ENCODE results near the gene THOP1. TPM values are rescaled to one million over a fixed set of nuclear protein-coding genes. Genes with fewer than 3 reads are reported as not detected.
A peak's percentile ranks its signal among the peaks of the same experiment; 100 is the strongest.
"Not testable (repeated sequence)": the region's sequence is repeated elsewhere in the genome, so short reads cannot be mapped to it uniquely, and the experiment has no call there.

Gene THOP1
- total RNA-seq, 1 experiment from 2014 or later: 88.2 TPM

DNA sequence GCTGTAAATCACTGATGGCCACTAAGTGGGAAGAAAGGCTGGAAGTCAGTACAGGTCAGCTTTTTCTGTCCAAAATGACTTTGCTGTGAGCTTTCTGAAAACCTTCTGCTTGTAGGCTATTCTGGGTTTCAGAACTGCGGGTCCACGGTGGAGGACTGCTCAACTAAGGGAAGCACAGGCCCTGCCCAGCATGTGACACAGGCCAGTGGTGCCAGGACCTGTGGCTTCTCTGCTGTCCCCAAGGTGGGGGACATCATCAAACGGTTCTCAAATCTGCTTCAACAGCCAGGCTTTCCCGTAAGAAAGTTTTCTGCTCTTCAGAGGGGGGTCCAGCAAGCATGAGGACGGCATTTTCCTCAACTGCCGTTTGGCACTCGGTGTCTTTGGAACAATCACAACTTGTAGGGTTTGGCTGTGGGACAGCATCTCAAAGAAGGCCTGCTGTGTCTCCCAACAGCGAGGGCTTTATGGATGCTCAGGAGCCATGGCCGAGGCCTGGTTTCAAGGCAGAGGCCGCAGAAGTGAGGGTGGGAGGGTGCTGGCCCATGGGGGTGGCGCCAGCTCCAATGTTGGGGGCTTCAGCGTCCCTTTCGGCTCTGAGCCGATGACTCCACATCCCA is 6.1 kb upstream of the THOP1 start:
- no peak for DNase-seq (ENCODE audit: extremely low read depth, low read depth)

DNA sequence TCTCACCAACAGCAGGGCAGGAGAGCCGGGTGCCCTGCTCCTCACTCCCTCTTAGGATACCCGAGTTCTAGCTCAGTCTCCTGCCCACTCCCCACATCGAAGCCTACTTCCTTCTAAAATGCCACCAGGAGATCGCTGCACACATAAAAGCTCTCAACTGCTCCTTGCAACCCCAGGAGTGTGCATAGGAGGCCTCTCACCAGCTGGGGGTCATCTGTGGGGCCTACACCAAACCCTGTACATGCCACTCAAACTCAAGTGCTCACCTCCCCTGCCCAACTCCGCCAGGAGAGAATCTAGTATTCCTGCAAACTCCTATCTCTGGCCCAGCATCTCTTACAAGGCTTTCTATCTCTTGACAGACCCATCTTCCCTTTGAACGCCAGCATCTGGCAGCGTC is 5.0 kb upstream of the THOP1 start:
- no peak for DNase-seq (ENCODE audit: extremely low read depth, low read depth)

DNA sequence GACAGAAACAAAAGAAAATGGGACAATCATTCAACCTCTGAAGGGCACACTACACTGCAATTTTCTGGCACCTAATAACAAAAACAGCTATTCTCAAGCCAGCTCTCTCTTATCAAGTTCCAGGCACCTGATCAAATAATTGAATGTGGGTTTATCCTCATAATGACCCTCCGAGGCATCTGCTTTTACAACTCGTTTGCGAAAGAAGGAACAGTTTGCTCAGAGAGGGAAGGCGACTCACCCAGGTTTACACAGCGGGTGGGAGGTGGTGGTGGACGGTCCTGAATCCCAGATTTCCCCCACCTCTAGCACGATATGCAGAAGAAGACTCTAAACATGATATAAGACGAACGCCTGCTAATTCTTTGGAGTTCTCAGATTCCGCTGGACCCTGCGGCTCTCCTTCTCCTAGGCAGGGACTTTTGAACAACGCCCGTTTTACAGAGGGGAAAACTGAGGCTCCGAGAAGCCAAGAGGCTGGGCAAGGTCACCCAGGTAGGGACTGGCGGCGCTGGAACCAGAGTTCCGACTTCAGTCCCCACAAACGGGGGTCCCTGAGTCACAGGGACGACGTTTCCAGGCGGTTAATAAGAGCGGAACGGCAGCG is 2.9 kb upstream of the THOP1 start:
- DNase-seq (ENCODE audit: extremely low read depth, low read depth): no peak

DNA sequence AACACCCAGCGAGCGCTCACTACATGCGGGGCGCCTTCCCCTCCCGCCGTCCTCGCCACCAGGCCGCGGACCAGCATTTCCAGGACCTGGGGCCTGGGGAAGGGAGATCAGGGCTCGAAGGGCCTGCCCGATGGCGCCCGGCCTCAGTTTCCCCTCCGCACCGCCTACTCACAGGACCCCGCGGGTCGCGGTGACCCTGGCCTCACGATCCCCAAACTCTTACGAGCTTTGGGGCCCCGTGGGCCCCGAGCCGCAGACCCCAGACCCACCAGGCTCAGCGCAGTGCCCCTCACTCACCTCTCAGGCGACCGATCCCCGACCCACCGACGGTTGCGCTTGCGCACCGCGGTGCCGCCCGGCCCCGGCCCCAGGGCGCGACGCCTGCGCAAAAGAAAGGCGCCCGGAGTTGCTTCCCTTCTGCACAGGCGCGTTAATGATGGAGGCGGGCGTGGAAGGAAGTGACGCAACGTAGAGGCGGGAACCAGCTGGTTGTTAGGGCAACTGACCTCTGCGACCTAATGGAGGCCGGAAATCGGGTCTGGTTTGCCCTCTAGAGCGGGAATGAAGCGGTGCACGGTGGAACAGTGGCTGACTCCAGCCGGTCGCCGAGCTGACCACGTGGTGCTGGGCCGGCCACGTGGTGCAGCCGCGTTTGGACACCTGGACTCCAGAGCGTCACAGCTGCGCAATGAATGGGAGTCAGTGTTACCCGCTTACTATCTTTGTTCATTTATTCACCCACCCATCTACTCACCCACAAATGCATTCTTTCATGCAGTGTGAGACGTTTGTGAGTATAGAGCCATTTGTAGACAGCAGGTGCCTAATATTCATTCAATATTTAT is 2.1 kb upstream of the THOP1 start, which contains the start of gene SGTA:
TSS of gene SGTA (minus strand) at position 338 of the 845 bp plus-strand sequence. CDS start 14,205 bp downstream, outside the sequence.
- peak; percentile 98 for DNase-seq (ENCODE audit: extremely low read depth, low read depth)

DNA sequence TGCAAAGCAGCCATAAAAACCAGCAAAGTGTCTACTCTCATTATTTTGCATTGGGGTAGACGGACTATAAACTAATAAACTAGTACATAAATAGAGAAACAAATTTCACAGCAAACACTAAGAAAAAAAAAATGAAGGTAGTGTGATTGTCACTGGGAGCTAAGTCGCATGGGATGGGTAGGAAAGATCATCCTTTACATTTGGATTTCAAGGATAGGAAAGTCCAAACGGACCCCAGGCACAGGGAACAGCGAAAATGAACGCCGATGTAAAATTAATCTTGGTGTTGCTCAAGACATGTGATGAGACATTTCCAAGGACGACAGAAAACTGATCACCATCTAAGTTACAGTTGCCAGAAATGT is 1.5 kb upstream of the THOP1 start:
- no peak for DNase-seq (ENCODE audit: extremely low read depth, low read depth)

DNA sequence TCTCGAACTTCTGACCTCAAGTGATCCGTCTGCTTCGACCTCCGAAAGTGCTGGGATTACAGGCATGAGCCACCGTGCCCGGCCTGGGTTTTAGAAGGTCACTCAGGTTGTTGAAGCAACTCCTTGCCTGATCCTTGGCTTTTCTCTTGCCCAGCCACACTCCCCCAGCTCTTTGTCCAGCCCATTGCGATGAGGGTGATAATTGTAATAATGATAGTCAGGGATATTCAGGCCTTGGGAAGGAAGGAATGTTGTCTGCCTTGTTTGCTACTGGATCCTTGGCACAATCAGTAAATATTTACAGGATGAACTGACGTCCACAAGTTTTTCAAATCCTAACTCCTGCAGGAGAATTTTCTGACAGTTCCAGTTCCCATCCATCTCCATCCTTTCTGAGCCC is 1.8 kb downstream of the THOP1 start:
- DNase-seq (ENCODE audit: extremely low read depth, low read depth): no peak

DNA sequence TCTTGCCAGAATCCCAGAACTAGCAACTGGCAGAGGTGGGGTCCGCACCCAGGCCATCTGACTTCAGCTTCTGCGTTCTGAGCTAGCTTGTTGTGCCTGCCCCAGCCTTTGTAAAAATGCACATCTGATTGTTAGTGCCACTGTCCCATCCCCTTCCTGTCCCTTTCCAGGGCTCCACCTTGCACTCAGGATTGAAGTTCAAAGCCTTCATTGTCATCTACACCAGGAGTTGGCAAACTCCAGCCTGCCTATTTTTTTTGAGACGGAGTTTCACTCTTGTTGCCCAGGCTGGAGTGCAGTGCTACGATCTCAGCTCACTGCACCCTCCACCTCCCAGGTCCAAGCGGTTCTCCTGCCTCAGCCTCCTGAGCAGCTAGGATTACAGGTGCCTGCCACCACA is 2.9 kb downstream of the THOP1 start:
- no peak for DNase-seq (ENCODE audit: extremely low read depth, low read depth)

DNA sequence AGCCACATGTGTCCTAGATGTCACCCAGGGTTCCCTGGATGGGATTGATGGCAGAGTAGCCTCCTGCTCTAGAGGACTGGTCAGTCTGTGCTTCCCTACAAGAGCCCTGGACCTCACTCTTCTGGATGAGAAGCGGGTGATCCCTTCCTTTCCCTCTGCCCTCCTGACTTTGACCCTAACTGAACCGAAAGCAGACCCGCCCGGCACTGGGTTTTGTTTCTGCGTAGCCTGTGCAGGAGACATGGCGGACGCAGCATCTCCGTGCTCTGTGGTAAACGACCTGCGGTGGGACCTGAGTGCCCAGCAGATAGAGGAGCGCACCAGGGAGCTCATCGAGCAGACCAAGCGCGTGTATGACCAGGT is 4.9 kb downstream of the THOP1 start:
- no peak for DNase-seq (ENCODE audit: extremely low read depth, low read depth)

DNA sequence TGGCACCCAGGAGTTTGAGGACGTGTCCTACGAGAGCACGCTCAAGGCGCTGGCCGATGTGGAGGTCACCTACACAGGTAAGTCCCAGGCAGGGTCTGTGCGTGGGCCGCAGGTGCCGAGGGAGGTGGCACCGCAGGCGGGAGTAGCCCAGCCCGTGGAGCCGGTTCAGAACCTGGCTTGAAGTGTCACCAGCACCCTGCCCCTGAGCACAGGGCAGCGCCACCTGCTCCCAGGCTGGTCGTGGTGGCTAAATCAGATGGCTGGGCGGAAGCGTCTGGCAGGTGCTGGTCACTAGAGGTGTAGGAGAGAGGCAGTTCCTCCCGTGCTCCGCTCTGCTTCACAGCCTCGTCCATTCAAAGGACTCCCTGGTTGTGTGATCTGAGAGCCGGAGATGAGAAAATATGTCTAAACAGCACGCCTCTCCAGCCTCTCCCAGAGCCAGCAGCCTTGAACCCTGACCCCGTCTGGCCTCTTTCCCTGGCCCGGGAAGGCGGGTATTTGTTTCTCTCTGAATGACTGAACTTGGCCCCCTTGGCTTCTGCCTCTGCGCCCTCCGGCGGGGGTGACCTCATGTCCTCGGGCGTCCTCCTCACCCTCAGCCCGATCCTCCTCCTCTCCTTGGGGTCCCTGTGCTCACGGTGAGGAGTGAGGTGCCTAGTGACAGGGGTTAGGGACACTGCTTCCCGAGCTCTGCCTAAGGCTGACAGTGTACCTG is 5.4 kb downstream of the THOP1 start:
- no peak for DNase-seq (ENCODE audit: extremely low read depth, low read depth)

DNA sequence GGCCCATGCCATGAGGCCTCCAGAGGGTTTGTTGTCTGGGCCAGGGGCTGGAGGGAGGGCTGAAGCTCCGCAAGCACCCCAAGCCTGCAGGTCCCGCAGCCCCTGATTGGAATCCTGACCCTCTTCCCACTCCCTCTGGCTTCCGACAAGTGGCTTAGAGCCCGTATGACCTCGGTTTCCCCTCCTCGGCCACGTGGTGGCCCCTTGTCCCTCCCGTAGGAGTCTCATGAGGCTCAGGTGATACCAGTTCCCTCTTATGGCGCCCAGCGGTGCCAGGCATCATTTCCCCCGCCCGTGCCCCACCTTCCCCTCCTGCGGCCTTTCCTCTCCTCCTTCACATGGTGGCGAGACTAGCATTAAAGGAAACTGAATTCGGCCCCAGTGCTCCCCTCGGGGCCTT is 6.1 kb downstream of the THOP1 start:
- no peak for DNase-seq (ENCODE audit: extremely low read depth, low read depth)

DNA sequence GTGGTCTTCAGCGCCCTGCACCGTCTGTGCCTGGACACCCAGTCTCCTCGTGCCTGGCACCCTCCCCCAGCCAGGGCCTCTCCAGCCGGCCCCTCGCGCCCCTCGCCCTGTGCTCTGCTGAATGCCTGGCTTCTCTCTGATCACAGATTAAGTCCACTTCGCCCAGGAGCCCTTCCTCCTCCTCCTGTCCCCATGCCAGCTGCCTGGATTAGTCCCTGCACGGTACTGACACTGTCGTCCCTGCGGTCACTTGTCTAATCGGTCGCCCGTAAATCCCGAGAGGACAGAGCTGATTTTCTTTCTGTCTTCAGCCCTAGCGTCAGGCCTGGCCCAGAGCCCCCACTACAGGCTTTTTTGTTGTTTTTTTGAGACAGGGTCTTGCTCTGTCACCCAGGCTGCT is 6.6 kb downstream of the THOP1 start:
- DNase-seq (ENCODE audit: extremely low read depth, low read depth): no peak

DNA sequence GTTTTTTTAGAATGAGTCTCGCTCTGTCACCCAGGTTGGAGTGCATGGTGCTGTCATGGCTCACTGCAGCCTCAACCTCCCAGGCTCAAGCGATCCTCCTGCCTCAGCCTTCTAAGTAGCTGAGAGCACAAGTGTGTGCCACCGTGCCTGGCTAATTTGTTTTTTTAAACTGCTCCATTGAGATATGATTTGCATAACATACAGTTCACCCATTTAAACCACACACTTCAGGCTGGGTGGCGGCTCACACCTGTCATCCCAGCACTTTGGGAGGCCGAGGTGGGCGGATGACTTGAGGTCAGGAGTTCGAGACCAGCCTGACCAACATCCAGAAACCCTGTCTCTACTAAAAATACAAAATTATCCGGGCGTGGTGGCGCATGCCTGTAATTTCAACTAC is 7.4 kb downstream of the THOP1 start:
- not testable (repeated sequence) for DNase-seq (ENCODE audit: extremely low read depth, low read depth)

DNA sequence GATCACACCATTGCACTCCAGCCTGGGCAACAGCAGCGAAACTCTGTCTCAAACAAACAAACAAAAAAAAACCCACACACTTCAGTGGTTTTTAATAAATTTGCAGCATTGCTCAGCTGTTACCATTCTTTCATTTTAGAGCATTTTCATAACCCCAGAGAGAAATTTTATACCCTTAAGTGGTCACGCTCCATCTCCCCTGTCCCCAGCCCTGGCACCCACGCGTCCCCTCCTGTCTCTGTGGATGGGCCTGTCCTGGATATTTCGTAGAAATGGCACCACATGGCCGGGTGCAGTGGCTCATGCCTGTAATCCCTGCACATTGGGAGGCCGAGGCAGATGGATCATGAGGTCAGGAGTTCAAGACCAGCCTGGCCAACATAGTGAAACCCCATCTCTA is 7.8 kb downstream of the THOP1 start:
- DNase-seq (ENCODE audit: extremely low read depth, low read depth): no peak

DNA sequence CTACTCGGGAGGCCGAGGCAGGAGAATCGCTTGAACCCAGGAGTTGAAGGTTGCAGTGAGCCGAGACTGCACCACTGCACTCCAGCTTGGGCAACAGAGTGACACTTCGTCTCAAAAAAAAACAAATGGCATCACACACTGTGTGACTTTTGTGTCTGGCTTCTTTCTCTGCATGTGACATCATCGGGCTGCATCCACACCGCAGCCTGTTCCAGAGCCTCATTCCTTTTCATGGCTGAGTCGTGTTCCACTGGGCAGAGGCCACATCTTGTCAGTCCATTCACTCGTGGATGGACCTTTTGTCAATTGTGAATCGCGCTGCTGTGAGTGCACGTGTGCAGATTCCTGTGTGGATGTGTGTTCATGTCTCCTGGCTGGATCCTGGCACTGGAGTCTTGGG is 8.3 kb downstream of the THOP1 start:
- no peak for DNase-seq (ENCODE audit: extremely low read depth, low read depth)

DNA sequence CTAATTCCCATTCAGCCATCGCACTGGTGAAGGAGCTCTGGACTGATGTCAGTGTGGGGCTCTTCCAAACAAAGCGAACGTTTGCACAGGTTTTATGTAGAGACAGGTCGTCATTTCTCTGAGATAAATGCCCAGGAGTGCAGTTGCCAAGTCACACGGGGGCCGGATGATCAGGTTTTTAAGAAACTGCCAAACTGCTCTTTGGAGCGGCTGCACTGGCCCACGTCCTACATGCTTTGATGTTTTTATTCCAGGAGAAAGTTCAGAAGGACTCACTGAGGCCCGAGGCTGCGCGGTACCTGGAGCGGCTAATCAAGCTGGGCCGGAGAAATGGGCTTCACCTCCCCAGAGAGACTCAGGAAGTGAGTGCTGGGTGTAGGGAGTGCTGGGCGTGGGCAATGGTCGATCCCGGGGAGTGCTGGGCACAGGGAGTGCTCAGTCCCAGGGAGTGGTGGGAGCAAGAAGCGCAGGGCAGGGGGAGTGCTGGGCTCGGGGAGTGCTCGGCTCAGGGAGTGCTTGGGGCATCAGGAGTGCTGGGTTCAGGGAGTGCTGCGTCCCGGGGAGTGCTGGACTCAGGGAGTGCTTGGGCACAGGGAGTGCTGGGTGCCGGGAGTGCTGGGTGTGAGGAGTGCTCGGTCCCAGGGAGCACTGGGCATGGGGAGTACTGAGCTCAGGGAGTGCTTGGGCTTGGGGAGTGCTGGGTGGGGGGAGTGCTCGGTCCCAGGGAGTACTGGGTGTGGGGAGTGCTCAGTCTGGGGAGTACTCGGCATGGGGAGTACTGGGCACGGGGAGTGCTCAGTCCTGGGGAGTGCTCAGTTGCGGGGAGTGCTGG is 10.7 kb downstream of the THOP1 start:
- no peak for DNase-seq (ENCODE audit: extremely low read depth, low read depth)

DNA sequence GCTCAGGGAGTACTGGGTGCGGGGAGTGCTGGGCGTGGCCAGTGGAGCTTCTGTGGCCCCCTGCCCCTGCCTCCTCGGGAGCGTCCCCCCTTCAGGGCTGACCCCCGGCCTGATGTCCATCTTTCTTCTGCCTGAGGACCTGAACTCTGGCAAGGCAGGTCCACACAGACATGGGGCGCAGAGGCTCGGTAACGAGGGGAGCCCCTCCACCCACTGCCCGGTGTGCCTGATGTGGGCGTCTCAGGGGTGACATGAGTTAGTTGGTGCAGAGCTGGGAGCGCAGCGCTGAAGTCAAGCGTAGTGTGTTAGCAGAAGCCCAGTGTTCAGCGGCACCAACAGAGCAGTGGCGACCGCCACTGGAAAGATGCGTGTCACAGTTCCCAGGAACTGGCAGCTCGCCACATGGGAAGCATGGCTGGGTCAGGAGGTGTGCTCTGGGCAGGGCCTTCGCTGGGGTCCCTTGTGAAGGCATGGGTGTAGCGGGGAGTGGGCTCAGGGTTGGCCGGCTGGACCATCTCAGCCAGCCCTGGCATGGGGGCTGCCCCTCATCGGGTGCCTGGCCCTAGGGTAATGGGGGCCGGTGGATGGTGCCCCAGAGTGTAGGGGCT is 11.5 kb downstream of the THOP1 start:
- DNase-seq (ENCODE audit: extremely low read depth, low read depth): no peak

DNA sequence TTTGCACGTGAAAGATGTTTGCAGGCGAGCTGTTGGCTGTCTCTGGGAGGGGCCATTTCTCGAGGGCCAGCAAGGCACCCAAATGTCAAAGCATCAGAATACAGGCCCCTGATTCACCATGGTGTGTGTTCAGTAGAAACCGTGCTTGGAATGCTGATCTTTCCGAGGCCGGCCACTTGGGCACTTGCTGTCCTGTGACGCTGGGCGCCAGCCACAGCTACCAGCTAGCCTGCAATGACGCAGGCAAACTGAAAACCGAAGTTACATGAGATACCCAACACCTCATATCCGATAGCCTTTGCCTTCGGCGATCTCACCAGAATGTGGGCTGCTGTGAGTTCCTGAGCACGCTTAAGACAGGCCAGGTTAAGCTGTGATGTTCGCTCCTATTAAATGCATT is 12.0 kb downstream of the THOP1 start:
- no peak for DNase-seq (ENCODE audit: extremely low read depth, low read depth)

DNA sequence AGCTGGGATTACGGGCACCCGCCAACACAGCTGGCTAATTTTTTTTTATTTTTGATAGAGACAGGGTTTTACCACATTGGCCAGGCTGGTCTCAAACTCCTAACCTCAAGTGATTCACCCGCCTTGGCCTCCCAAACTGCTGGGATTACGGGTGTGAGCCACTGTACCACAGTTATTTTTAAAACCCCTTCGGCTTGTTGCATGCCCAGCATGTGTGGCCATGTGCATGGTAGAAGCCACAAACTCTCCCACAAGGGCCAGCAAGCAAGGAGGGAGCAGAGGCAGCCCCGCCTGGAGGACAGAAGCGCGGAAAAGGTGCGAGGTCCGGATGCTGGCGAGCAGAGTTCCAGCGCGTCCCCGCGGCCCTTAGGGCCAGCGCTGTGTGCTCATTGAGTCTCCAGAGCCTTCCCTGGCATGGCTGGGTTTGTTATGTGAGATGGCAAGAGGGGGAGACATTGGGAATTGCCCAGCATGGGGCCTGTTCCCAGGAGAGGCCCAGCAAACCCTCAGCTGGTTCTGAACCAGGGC is 12.9 kb downstream of the THOP1 start:
- no peak for DNase-seq (ENCODE audit: extremely low read depth, low read depth)

DNA sequence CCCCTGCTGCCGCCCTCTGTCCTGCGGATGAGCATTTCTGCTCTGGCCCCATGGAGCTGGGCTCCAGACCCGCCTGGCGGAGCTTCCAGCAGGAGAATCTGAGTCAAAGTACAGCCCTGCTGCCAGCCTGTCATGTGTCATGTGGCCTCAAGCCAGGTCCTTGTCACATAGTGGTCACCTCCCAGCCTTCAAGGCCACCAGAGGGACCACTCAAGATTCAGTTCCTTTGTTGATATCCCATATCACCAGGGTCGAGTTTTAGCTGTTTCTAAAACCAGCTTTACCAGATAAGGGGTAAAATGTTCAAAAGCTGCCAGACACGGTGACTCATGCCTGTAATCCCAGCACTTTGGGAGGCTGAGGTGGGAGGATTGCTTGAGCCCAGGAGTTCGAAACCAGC is 13.4 kb downstream of the THOP1 start:
- no peak for DNase-seq (ENCODE audit: extremely low read depth, low read depth)
